DND-41 (cell line): ENCODE measurements around the gene MCM5.

Experiments used
- EZH2 ChIP-seq: IDR thresholded peaks from 3 replicates; pipeline ENCODE4 v1.6.1; 2012; ENCODE audit warnings: borderline replicate concordance, low read depth, mild to moderate bottlenecking, moderate library complexity, low read length, inconsistent platforms; ENCODE audit not compliant: severe bottlenecking
- TF ChIP-seq, protein P1 (sequence below): IDR thresholded peaks from 2 replicates; pipeline ENCODE4 v1.5.1; 2012; ENCODE audit warnings: borderline replicate concordance, low read length, moderate library complexity, mild to moderate bottlenecking; ENCODE audit not compliant: poor library complexity, severe bottlenecking; ENCODE audit errors: extremely low read depth

DNA sequence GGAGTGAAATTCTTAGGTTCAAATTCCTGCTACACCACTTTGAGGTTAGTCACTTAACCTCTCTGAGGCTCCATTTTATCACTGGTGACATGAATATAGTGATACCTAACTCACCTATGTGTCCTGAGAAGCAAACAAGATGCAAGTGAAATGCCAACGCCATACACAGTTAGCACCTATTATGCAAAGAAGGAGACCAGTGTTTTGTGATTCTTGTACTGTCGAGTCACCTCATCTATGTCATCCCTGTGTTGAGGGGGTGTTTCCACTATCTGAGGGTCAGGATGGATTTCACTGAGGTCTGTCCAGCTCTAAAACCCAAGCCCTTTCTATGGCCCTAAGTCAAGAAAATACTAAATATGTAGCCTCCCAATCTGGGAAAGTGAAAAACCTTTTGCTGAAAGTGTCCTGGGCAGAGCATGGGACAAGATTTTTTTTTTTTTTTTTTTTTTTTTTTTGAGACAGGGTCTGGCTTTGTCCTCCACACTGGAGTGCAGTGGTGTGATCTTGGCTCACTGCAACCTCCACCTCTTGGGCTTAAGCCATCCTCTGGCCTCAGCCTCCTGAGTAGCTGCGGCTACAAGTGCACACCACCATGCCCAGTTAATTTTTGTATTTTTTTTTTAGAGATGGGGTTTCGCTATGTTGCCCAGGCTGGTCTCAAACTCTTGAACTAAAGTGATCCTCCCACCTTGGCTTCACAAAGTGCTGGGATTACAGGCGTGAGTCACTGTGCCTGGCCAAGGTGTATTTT lies 5.0 kb upstream of the MCM5 start:
- no peak for TF ChIP-seq EZH2
- TF ChIP-seq, protein P1, sequence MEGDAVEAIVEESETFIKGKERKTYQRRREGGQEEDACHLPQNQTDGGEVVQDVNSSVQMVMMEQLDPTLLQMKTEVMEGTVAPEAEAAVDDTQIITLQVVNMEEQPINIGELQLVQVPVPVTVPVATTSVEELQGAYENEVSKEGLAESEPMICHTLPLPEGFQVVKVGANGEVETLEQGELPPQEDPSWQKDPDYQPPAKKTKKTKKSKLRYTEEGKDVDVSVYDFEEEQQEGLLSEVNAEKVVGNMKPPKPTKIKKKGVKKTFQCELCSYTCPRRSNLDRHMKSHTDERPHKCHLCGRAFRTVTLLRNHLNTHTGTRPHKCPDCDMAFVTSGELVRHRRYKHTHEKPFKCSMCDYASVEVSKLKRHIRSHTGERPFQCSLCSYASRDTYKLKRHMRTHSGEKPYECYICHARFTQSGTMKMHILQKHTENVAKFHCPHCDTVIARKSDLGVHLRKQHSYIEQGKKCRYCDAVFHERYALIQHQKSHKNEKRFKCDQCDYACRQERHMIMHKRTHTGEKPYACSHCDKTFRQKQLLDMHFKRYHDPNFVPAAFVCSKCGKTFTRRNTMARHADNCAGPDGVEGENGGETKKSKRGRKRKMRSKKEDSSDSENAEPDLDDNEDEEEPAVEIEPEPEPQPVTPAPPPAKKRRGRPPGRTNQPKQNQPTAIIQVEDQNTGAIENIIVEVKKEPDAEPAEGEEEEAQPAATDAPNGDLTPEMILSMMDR, result no peak
